Medulla oblongata (tissue), 1 donor: Measurements from ENCODE around the gene BRPF1.

ENCODE experiments used
- DNase-seq: peaks from one replicate; pipeline ENCODE4 v3.0.0-alpha.2; 2015; ENCODE audit errors: extremely low spot score

Gene BRPF1, protein sequence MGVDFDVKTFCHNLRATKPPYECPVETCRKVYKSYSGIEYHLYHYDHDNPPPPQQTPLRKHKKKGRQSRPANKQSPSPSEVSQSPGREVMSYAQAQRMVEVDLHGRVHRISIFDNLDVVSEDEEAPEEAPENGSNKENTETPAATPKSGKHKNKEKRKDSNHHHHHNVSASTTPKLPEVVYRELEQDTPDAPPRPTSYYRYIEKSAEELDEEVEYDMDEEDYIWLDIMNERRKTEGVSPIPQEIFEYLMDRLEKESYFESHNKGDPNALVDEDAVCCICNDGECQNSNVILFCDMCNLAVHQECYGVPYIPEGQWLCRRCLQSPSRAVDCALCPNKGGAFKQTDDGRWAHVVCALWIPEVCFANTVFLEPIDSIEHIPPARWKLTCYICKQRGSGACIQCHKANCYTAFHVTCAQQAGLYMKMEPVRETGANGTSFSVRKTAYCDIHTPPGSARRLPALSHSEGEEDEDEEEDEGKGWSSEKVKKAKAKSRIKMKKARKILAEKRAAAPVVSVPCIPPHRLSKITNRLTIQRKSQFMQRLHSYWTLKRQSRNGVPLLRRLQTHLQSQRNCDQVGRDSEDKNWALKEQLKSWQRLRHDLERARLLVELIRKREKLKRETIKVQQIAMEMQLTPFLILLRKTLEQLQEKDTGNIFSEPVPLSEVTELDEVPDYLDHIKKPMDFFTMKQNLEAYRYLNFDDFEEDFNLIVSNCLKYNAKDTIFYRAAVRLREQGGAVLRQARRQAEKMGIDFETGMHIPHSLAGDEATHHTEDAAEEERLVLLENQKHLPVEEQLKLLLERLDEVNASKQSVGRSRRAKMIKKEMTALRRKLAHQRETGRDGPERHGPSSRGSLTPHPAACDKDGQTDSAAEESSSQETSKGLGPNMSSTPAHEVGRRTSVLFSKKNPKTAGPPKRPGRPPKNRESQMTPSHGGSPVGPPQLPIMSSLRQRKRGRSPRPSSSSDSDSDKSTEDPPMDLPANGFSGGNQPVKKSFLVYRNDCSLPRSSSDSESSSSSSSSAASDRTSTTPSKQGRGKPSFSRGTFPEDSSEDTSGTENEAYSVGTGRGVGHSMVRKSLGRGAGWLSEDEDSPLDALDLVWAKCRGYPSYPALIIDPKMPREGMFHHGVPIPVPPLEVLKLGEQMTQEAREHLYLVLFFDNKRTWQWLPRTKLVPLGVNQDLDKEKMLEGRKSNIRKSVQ (N-terminal part only)

DNA sequence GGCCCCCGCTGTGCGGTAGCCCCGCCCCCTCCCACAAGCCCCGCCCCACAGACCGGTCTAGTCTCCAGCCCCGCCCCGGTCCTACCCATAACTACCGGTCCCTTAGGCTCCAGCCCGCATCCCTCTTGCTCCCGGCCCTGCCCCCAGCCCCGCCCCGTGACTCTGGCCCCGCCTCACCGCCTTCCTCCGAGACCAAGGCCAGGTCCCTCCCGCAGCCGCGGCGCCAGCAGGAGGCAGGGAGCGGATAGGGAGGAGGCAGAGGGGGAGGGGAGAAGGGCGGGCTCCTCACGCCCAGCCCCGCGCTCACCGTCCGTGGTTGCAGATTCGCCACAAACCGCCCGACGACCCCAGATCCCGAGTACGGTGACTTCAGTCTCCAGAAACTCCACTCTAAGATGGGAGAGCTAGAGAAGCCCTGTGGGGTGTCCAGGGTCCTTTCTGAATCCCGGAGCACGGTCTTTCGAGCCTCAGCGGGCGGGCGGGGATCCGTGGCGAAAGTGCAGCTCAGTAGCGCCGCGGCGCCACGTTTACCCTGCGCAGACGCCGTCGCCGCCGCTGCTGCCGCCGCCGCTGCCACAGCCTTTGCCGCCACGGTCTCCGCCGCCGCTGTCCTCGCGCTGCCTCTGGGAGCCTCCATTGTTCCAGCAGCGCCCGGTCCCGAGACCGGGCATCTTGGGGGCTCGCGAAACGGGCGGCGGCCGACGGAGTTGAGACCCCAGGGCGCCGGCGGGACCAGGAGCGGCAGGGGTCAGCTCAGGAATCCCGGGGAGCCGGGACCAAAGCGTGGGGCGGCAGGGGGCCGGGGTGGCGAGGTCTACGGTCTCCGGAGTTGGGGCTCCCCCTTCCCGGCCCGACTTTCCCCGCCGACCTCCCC lies at the start of gene BRPF1:
TSS of gene BRPF1 (plus strand) at position 530 of the 874 bp plus-strand sequence. CDS start 2,406 bp downstream, outside the sequence.
- DNase-seq, result peak; percentile 99

DNA sequence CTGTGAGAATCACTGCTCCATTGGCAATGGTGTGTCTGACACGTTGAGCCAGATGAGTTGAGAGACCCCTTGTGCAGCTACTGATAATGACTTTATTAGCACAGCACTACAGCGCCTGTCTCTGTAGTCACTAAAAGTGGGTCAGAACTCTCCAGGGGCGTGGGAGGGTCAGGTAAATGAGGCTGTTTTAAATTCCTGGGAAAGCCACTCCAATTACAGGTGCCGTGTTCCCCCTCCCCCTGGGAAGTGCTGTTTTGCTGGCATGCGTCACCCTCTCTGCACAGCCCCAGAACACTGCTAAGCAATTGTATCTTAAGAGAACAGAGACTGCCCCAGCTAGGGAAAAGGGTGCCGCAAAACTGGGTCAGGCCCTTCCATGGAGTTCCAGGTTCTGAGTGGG lies 49.4 kb upstream of the BRPF1 start:
- DNase-seq, result no peak

DNA sequence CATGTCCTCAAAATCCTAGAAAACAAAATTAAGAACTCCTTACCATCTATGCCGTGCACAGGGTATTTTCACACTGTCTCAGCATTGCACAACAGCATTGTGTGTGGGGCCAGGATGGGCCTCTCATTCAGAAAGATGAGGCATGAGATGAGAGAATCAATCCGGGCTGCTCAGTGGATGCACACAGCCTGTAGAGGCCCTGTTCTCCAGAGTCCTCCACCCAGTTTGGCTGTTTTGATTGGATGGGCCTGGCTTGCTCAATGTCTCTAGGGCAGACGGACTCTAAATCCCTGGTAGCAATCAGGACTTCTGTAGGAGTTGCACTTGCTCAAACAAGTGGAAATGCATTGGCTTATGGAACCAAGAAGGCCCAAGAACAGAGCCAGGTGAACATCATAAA lies 48.1 kb upstream of the BRPF1 start:
- DNase-seq, result no peak

DNA sequence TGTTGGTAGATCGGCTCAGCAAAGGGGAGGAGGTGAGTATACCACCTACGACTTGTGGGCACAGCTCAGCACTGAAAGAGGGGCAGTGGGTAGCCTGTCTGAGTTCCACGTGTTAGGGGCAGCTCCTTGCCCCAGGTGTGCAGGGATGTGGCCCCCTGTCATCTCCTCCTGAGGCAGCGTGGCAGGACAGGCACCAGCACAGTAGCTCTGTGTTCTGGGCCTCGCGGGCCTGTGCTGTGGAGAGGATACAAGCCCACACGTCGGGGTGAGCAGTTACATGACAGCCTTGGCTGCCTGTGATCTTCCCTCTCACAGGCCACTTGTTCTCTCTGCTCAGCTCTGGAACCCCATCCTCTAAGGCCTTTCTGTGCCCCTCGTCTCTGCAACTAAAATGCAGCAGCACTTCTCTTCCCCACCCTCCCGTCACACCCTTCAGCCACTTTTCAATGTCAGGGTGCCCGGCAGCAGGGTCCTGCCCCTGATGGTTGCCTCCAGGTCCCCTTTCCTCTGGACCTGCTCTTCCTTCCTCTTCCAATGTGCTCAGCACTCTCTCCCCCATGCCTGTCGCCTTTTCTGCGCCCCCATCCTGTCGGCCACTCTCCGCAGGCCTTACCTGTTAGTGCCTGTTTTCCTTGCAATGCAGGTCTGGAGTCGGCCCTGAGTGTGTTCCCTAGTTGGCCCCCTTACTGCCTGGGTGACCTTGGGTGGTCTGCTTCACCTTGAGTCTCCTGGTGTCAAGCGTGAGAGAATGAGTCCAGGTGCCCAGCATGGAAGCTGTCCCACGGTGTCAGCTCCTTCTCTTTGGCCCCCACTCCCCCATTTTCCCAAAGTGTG lies 46.1 kb upstream of the BRPF1 start:
- no peak for DNase-seq

DNA sequence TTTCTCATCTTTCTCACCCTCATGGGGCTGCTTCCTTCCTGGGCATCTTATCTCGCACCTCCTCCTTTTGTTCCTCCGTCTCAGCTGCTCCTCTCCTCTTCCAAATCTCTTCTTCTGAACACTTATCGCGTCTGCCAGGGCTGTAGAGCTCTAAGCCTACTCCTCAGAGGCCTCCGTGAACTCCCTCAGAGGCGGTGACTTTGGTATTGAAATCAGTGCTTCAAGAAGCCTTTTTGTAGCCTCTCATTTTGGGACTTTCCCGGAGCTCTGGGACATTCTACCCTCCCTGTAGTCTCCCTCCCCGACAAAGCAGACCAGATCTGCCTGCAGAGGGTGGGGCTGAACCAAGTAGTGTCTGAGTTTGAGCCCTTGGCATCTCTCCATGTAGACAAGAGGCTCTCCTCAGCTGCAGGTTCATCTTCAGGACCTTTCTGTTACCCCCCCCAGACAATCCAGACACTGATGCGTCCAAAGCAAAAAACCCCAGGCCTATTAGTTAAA lies 45.4 kb upstream of the BRPF1 start:
- DNase-seq, result no peak

DNA sequence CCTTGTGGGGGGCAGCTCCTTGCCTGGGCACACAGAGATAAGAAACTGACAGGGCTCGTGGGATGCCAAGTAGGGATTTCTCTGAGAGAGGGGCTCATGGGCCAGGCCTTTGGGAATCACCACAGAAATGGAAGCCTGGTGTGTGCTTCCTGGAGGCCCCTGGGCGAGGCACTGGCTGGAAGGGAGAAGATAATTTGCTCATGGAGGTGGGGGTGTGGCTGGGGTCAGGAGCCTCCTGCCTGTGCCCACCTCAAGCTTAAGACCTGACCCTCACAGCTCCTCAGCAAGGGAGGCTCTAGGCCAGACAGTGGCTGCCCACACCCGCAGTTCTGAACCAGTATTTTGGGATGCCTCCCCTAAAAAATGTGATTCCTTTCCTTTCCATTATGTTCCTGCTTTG lies 44.8 kb upstream of the BRPF1 start:
- no peak for DNase-seq

DNA sequence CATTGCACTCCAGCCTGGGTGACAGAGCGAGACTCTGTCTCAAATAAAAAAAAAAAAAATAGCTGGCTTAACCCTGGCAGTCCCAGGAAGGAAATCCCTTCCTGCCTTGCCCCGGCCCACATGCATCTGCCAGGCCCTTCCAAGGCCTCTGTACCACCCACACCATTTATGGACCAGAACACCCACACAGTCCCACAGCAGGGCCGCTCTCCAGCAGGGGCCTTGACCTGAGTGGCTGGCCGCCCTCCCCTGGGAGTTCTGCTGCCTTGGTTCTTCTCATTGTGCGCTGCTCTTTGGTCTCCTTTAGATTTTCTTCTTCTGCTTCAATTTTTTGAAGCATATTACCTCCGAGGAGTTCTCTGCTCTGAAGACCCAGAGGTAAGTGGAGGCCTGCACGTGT lies 44.0 kb upstream of the BRPF1 start:
- no peak for DNase-seq

DNA sequence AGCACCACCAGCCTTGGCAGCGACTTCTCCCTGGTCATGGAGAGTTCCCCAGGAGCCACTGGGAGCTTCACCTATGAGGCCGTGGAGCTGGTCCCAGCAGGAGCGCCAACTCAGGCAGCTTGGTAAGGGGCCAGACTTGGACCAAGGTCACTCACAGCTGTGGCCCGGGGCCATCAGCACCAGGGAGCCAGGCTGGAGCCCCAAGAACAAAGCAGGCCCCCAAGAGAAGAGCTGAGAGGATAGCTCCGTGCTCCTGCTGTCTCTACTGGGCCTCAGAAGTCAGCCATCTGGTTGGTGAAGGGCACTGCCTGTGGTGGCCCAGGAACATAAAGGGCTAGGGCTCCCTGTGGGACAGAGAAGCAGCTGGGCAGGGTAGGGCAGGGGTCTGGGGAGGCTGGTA lies 42.6 kb upstream of the BRPF1 start:
- DNase-seq, result no peak

DNA sequence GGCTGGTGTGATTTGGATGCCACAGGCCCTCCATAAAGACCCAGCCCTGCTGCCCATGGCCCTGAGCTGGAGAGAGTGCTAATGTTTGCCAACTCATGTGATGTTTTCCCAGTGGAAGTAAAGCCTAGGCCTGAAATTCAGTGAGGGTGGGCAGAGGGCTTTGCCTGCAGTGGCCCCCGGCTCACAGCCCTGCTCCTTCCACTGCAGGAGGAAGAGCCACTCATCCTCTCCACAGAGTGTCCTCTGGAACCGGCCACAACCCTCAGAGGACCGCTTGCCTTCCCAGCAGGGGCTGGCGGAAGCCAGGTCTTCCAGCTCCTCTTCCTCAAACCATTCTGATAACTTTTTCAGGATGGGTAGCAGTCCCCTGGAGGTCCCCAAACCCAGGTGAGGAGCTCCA lies 41.8 kb upstream of the BRPF1 start:
- DNase-seq, result no peak

DNA sequence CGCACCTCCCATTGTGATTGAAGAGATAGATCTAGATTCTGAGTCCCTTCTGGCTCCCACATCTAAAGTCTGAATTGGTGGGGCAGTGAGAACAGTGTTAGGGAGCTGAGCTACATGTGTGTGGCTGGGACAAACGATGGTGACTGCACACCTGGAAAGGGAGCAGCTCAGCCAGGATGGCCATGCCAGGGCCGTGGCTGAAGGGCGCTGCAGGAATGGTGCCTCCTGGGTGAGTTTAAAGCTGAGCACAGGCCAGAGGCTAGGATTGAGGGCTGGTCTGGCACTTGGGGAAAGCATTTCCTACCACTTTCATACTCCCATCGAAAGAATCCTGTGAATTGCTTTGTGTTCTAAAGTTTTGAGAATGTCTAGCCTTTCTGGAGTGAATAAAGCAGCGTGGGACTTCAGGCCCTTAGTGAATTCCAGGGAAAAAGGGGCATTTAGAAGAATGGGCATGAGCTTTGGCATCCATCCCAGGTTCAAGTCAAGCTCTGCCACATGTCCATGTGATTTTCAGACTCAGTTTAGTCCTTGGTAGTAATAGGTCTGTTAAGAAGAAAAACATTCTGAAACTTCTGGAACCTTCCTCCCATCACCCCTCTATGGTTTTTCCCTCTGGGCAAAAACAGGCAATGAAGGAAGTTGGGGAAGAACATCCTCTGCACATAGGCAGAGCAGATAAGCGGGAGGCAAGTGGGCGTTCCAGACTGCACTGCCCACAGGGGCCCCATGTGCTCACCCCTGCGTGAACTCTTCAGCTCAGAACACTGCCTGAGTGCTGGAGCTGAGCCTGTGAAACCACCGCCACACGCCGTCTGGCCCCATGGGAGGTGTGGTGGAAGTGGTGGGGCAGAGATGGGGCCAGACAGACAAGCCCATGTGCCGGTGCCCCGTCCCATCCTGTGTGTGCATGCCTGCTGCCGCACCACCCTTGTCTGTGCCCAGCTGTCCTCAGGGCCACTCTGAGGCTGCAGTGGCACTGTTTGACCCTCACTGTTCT lies 40.8 kb upstream of the BRPF1 start:
- DNase-seq, result peak; percentile 54

DNA sequence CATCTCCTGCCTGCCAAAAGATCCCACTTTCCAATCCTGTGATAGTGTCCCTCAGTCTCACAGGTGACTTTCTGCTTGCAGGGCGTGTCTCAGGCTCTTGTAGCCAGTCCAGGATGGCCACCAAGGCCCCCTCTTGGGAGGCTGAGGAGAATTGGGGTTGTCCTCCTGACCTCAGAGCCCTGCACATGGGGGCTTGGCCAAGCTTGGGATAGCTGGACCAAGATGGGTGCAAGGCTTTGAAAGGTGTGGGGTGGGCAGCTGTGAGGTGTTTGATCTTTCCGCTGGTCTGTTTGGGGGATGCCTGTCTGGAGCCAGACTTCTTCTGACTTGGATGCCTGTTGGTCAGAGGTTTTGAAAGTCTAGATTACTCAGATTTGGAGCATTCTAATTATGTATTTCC lies 39.9 kb upstream of the BRPF1 start:
- no peak for DNase-seq

DNA sequence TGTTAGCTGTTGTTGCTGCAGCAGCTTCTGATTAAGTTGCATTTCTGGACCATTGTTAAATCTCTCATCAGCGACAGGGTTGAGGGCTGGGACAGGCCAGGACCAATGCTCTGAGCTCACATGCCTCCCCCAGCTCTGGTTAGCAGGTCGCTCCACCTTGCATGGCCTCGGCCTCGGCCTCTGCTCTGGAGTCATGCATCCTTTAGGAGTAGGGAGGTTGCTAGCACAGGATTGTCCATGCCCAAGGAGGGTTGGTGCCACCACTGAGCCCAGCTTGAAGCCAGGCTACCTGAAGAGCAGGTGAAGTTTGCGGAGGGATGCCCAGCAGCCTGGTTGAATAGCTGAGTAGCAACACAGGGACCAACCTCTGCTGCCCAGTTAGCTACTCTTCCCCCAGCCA lies 39.1 kb upstream of the BRPF1 start:
- no peak for DNase-seq

DNA sequence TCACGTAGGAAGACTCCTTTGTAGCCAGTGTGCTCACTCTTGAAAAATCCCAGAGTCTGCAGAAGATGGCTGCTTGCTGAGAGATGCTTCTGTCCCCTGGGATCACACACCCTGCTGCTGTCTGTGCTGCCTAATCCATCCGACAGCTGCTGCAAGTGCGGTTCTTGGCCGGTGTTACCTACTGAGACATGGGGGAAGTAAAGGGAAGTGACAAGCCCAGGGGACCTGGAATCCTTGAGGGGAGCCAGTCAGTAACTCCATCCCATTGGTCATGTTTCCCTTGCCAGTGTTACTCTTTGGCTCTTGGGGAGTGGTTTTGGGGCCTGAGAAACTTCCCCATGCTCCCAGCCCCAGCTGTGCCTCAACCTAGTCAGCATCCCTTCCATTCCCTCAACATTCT lies 36.2 kb upstream of the BRPF1 start:
- no peak for DNase-seq

DNA sequence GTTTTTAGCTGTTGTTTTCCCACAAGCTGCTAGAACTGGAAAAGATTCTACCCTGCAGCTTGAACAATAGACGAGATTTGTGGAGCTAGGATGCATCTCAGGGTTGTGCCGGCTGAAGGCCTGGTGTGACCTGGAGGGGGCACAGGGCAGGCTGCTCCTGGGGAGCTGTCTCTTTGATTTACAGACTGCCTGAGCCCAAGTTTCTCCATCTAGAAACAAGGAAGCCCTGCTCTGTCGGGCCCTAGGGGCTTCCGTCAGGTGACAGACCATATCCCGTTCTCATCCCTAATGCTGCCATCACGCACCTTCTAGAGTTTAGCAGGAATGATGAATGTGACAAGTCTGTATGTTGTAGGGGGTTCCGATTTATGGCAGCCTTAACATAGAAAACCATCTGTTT lies 35.8 kb upstream of the BRPF1 start:
- no peak for DNase-seq

DNA sequence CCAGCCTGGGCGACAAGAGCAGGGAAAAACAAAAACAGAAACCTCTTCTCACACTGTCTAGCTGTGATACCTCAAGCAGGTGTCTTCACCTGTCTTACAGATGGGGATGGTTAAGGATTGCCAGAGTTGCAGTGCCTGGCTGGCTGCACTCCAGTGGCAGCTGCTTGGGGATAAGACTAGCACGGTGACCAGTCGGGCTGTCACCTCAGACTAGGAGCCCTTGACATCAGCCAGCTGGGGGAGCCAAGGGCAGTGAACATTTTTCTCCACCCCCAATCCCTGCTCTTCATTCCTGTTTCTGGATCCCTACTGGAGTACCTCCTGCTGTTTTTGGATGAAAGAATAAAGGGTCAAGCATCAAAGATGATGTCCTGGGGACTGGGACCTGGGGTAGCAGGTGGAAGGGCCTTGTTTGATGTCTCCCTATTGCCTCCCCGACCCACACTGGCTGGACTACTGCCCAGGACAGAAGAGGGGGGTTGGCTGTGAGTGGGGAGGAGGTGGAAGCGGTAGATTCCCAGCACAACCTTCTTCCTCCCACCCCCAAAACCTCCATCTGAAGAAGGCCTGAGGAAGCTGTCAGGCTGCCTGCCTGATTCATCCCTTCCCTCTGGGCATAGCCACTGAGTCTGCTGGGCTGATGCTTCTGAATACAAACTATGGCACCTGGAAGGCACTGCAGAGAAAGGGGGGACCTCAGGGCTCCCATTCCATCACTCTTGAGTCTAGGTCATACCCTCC lies 34.9 kb upstream of the BRPF1 start:
- no peak for DNase-seq

DNA sequence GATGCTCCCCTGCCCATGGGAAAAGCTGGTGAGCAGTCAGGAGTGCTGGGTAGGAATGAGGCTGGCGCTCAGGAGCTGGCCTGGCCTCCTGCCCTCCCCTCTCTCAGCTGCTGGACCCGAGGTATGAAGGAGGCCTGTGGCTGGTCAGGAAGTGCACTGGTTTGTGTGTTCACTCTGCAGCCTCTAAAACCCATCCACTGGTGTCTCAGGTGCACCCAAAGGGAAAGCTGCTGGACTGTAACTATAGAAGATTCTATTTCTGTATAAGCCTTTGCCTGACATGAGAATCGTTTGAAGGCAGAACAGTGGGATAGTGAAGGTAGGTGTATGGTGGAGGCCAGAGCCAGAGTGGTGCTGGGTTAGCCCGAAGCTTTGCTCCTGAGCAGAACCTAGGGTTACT lies 33.6 kb upstream of the BRPF1 start:
- DNase-seq, result no peak

DNA sequence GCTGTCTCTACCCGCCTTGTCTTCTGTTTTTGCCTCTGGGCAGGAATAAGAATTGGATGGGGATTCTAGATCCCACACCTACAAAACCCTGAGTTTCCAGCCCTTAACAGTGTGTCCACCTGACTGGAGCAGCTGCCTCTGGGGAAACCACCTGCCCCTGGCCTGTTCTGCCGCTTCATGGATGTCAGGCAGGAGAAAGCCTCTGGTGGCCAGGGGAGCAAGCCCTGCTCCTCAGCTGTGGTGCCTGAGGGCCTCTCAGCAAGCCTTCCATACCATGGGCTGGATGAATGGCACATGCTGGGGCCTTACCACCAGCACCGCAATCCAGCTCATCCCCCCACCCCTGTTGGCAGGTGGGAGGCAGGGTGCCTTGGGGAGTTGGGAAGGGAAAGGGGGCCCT lies 33.2 kb upstream of the BRPF1 start:
- no peak for DNase-seq

DNA sequence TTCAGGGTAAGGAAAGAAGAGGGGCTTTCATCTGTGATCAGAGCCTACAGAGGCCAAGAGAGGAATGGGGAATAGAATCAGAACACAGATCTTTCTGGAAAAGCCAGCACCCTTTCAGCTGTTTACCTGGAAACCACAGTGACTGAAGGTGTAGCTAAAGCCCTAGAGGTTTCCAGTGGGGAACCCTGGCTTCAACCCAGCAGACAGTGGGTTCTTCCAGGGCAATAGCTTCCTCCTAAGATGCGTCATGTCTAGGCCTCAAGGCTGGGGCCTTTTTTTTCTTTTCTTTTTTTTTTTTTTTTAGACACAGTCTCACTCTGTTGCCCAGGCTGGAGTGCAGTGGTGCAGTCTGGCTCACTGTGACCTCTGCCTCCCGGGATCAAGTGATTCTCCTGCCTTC lies 31.0 kb upstream of the BRPF1 start:
- no peak for DNase-seq
